Lower leg skin (tissue), 4 donors: ENCODE data around the gene STK10. TPM values are rescaled to one million over a fixed set of nuclear protein-coding genes. Genes with fewer than 3 reads are reported as not detected.

ENCODE experiments used
- DNase-seq, 2 donors: peaks; one replicate each; pipeline ENCODE4 v3.0.0-alpha.2; 2019; ENCODE audit warnings: low spot score in 2 of 2
- H3K4me3 ChIP-seq: fragments of 200-600 bp; sonication (generic); 2 replicates; pipeline ENCODE4 v1.5.1; 2017; ENCODE audit warnings: mild to moderate bottlenecking, low read depth; ENCODE audit not compliant: poor library complexity, severe bottlenecking
- CTCF ChIP-seq, 3 donors: fragments of 450-650 bp; IDR thresholded peaks; one replicate each; pipeline ENCODE4 v1.5.1; 2016; ENCODE audit warnings: antibody characterized with exemption in 3 of 3, mild to moderate bottlenecking in 3 of 3, moderate library complexity in 2 of 3
- POLR2A ChIP-seq, 2 donors: fragments of 450-650 bp; IDR thresholded peaks; one replicate each; pipeline ENCODE4 v1.6.1; 2016 to 2017; ENCODE audit warnings: antibody characterized with exemption in 2 of 2, mild to moderate bottlenecking in 1 of 2, moderate library complexity in 1 of 2
- WGBS, 2 donors: methylation state at CpG; one replicate each; pipeline ENCODE4 v1.1.5; 2018; 5-methylcytosine and 5-hydroxymethylcytosine counted together
- intact Hi-C: fragments of 100-400 bp; cut with DNase I; formaldehyde crosslinking; loops from one replicate; pipeline ENCODE4 v1.15.0; 2023; ENCODE audit warnings: low total_unique reads
- total RNA-seq, 4 donors: library from RNA; depleted of rRNA; stranded (reverse); fragments of >200 nt; gene quantifications; one replicate each; pipeline ENCODE4 v1.1.0, GENCODE V29; 2016

The STK10 gene
- total RNA-seq, 4 donors from 2014 or later, result 34.4 to 59.8 (median 40.7) TPM

- WGBS, 2 donors, result 25 to 35% methylated on average over 19 to 21 of the region's 21 CpGs
- no peak overlapping the region for H3K4me3 ChIP-seq
- intact Hi-C loops, result no loop called here
- DNase-seq, result peak in 1 of 2 donors; percentile 71
- TF ChIP-seq CTCF (IDR thresholded peaks at IDR 0.05) (no peak), POLR2A (IDR thresholded peaks at IDR 0.05) (no peak)
Observed at GRCh38 chr5:172102913-172103626, 85.0 kb downstream of the STK10 start.

GRCh38 chr5:172102218-172102870 lies 85.7 kb downstream of the STK10 start:
- intact Hi-C loops, result no loop called here

GRCh38 chr5:172101547-172102217 lies 86.3 kb downstream of the STK10 start:
- intact Hi-C loops, result no loop called here
- DNase-seq, result no peak
- H3K4me3 ChIP-seq, result no peak overlapping the region
- no peak for TF ChIP-seq CTCF (IDR thresholded peaks at IDR 0.05)
- TF ChIP-seq POLR2A (IDR thresholded peaks at IDR 0.05), result no peak
- 76 to 79% methylated on average over 14 of the region's 14 CpGs for WGBS, 2 donors

More at GRCh38 chr5:172102218-172102870, 85.7 kb downstream of the STK10 start:
- WGBS, 2 donors, result 90 to 92% methylated on average over 22 of the region's 22 CpGs
- DNase-seq, result no peak
- no peak overlapping the region for H3K4me3 ChIP-seq
- no peak for TF ChIP-seq POLR2A (IDR thresholded peaks at IDR 0.05)

- DNase-seq, result no peak
- intact Hi-C loops, result no loop called here
- WGBS, 2 donors, result 96 to 98% methylated on average over 4 of the region's 4 CpGs
- no peak for TF ChIP-seq CTCF (IDR thresholded peaks at IDR 0.05)
- TF ChIP-seq POLR2A (IDR thresholded peaks at IDR 0.05), result no peak
- no peak overlapping the region for H3K4me3 ChIP-seq
Observed at GRCh38 chr5:172098883-172099282, 89.1 kb downstream of the STK10 start.

GRCh38 chr5:172098046-172098445 lies 90.0 kb downstream of the STK10 start:
- TF ChIP-seq POLR2A (IDR thresholded peaks at IDR 0.05), result no peak
- TF ChIP-seq CTCF (IDR thresholded peaks at IDR 0.05), result no peak
- WGBS, 2 donors, result 87 to 89% methylated on average over 6 of the region's 6 CpGs
- DNase-seq, result no peak
- intact Hi-C loops, result no loop called here
- H3K4me3 ChIP-seq, result no peak overlapping the region

GRCh38 chr5:172097356-172097755 lies 90.7 kb downstream of the STK10 start:
- intact Hi-C loops, result no loop called here
- 76 to 78% methylated on average over 14 of the region's 14 CpGs for WGBS, 2 donors

More at GRCh38 chr5:172097356-172097755, 90.7 kb downstream of the STK10 start:
- H3K4me3 ChIP-seq, result no peak overlapping the region
- TF ChIP-seq CTCF (IDR thresholded peaks at IDR 0.05) (no peak), POLR2A (IDR thresholded peaks at IDR 0.05) (no peak)
- DNase-seq, result no peak
